Common myeloid progenitor, CD34-positive (primary cell): Measurements from ENCODE around the gene NPAS3.
A peak's percentile ranks its signal among the peaks of the same experiment; 100 is the strongest.

ENCODE experiments used
- CTCF ChIA-PET: fragments of 350-600 bp; sonication (Branson Sonifier 250); formaldehyde crosslinking; loops from one replicate; lab custom pipeline; 2021; ENCODE audit warnings: antibody characterized with exemption; lab: Charles Lee
- POLR2A ChIA-PET: fragments of 350-600 bp; sonication (Branson Sonifier 250); formaldehyde crosslinking; loops from one replicate; lab custom pipeline; 2021; ENCODE audit warnings: antibody characterized with exemption; lab: Charles Lee
- DNase-seq, 3 donors: peaks; one replicate each; pipeline versions ENCODE4 v3.0.0 to v3.0.0-alpha.2; 2013
- H3K27ac ChIP-seq, 2 experiments: 1 replicate in 1 of 2; 2 replicates in 1 of 2; pipeline ENCODE4 v1.7.0; 2013; ENCODE audit warnings: inconsistent platforms in 2 of 2, low read length in 2 of 2, mild to moderate bottlenecking in 2 of 2, low read depth in 1 of 2, moderate library complexity in 1 of 2; ENCODE audit not compliant: severe bottlenecking in 2 of 2, insufficient read depth in 1 of 2, poor library complexity in 1 of 2
- H3K27me3 ChIP-seq, 5 experiments: replicated peaks in 2 of 5; 1 replicate in 3 of 5; 2 replicates in 2 of 5; pipeline versions ENCODE4 v1.6.1 to v1.7.0; 2013; ENCODE audit warnings: low read length in 4 of 5, mild to moderate bottlenecking in 2 of 5, moderate library complexity in 2 of 5, inconsistent platforms in 1 of 5; ENCODE audit not compliant: insufficient read depth in 5 of 5, control insufficient read depth in 4 of 5
- H3K36me3 ChIP-seq, 4 experiments: 1 replicate in 2 of 4; 2 replicates in 2 of 4; pipeline versions ENCODE4 v1.6.1 to v1.7.0; 2013; ENCODE audit warnings: low read length in 3 of 4, control low read depth in 1 of 4, mild to moderate bottlenecking in 1 of 4; ENCODE audit not compliant: control insufficient read depth in 4 of 4, insufficient read depth in 4 of 4
- H3K4me1 ChIP-seq, 4 experiments: 1 replicate in 3 of 4; 2 replicates in 1 of 4; pipeline versions ENCODE4 v1.6.1 to v1.7.1; 2013; ENCODE audit warnings: low read length in 3 of 4, mild to moderate bottlenecking in 3 of 4, control low read depth in 1 of 4, inconsistent platforms in 1 of 4, moderate library complexity in 1 of 4; ENCODE audit not compliant: control insufficient read depth in 4 of 4, insufficient read depth in 4 of 4; ENCODE audit errors: control extremely low read depth in 1 of 4
- H3K4me3 ChIP-seq, 7 experiments: 1 replicate in 4 of 7; 2 replicates in 3 of 7; pipeline versions ENCODE4 v1.5.1 to v1.7.0; 2013; ENCODE audit warnings: mild to moderate bottlenecking in 7 of 7, low read length in 6 of 7, moderate library complexity in 6 of 7, inconsistent platforms in 2 of 7, low read depth in 2 of 7, control low read depth in 1 of 7; ENCODE audit not compliant: insufficient read depth in 4 of 7, control insufficient read depth in 1 of 7; ENCODE audit errors: extremely low read depth in 1 of 7
- H3K9me3 ChIP-seq, 5 experiments: 1 replicate in 4 of 5; 2 replicates in 1 of 5; pipeline versions ENCODE4 v1.6.1 to v1.7.1; 2013; ENCODE audit warnings: low read length in 4 of 5, mild to moderate bottlenecking in 2 of 5, inconsistent platforms in 1 of 5, low read depth in 1 of 5, moderate library complexity in 1 of 5; ENCODE audit not compliant: control insufficient read depth in 4 of 5, insufficient read depth in 2 of 5; ENCODE audit errors: control extremely low read depth in 1 of 5
- WGBS: methylation state at CpG from one replicate; pipeline ENCODE4 v1.1.5; 2013; ENCODE audit not compliant: insufficient coverage; 5-methylcytosine and 5-hydroxymethylcytosine counted together

The NPAS3 gene

GRCh38 chr14:33450416-33450815, 511.7 kb downstream of the NPAS3 start:
- Histone ChIP-seq H3K36me3 (no peaks in the 10 kb centered on the region), H3K4me1 (peaks cover 0 to 15% (median 10%) of the 10 kb centered on the region in 4 experiments), H3K9me3 (no peaks in the 10 kb centered on the region), H3K27me3 (no peaks in the 10 kb centered on the region), H3K4me3 (no peak overlapping the region), H3K27ac (no peak overlapping the region)
- ChIA-PET CTCF (no interaction called here), POLR2A (no interaction called here)
- WGBS, result no CpG with 5 or more reads among the region's 2 CpGs
- no peak for DNase-seq

GRCh38 chr14:33451211-33451610, 512.5 kb downstream of the NPAS3 start:
- Histone ChIP-seq H3K9me3 (no peaks in the 10 kb centered on the region), H3K4me1 (peaks cover 0 to 15% (median 10%) of the 10 kb centered on the region in 4 experiments), H3K27ac (no peak overlapping the region), H3K36me3 (no peaks in the 10 kb centered on the region), H3K27me3 (no peaks in the 10 kb centered on the region), H3K4me3 (no peak overlapping the region)
- ChIA-PET CTCF (no interaction called here), POLR2A (no interaction called here)
- no peak for DNase-seq
- 100% methylated on average over 2 of the region's 3 CpGs for WGBS

GRCh38 chr14:33452995-33453394, 514.3 kb downstream of the NPAS3 start:
- H3K36me3 ChIP-seq, result no peaks in the 10 kb centered on the region
- H3K27me3 ChIP-seq, result no peaks in the 10 kb centered on the region
- ChIA-PET POLR2A (no interaction called here), CTCF (interaction anchor here (0.5 kb wide), 1 partner anchor 18 kb away, joined by 3 read pairs; no protein-coding TSS in a partner anchor)
- H3K4me3 ChIP-seq, result no peak overlapping the region
- H3K27ac ChIP-seq, result no peak overlapping the region
- H3K4me1 ChIP-seq, result peaks cover 0 to 15% (median 10%) of the 10 kb centered on the region in 4 experiments
- WGBS, result 100% methylated on average over 3 of the region's 3 CpGs
- DNase-seq, result no peak
- no peaks in the 10 kb centered on the region for H3K9me3 ChIP-seq

GRCh38 chr14:33454022-33454595, 515.4 kb downstream of the NPAS3 start:
- DNase-seq, result peak; percentile 8 to 66 (median 54)
- 0% methylated on average over 1 of the region's 1 CpG for WGBS
- ChIA-PET POLR2A (no interaction called here), CTCF (interaction anchor here (1.2 kb wide), 1 partner anchor 21 kb away, joined by 3 read pairs; no protein-coding TSS in a partner anchor)
- Histone ChIP-seq H3K27me3 (no peaks in the 10 kb centered on the region), H3K4me3 (peak overlapping the region in 2 of 7 experiments; percentile 14 to 21), H3K36me3 (no peaks in the 10 kb centered on the region), H3K9me3 (no peaks in the 10 kb centered on the region), H3K4me1 (peaks cover 0 to 11% (median 8%) of the 10 kb centered on the region in 4 experiments), H3K27ac (no peak overlapping the region)

GRCh38 chr14:33454707-33455106, 516.0 kb downstream of the NPAS3 start:
- Histone ChIP-seq H3K27me3 (no peaks in the 10 kb centered on the region), H3K4me3 (no peak overlapping the region), H3K36me3 (no peaks in the 10 kb centered on the region), H3K4me1 (peaks cover 0 to 7% (median 6%) of the 10 kb centered on the region in 4 experiments), H3K9me3 (no peaks in the 10 kb centered on the region), H3K27ac (no peak overlapping the region)
- POLR2A ChIA-PET, result no interaction called here
- DNase-seq, result no peak
- WGBS, result 100% methylated on average over 5 of the region's 7 CpGs
- CTCF ChIA-PET, result interaction anchor here (1.2 to 1.3 kb wide), 2 partner anchors 20 to 22 kb away, joined by 3 read pairs; no protein-coding TSS in a partner anchor

- 100% methylated on average over 5 of the region's 5 CpGs for whole genome bisulfite sequencing
- Histone ChIP-seq H3K4me1 (peaks cover 0 to 7% (median 6%) of the 10 kb centered on the region in 4 experiments), H3K36me3 (no peaks in the 10 kb centered on the region), H3K27ac (no peak overlapping the region), H3K9me3 (no peaks in the 10 kb centered on the region), H3K27me3 (no peaks in the 10 kb centered on the region), H3K4me3 (no peak overlapping the region)
- DNase-seq, result no peak
- ChIA-PET POLR2A (no interaction called here), CTCF (interaction anchor here (1.2 to 1.5 kb wide), 3 partner anchors 9 to 23 kb away, joined by 3 to 4 read pairs (median 3); no protein-coding TSS in a partner anchor)
Observed at GRCh38 chr14:33455654-33456345, 517.1 kb downstream of the NPAS3 start.

- Histone ChIP-seq H3K36me3 (no peaks in the 10 kb centered on the region), H3K4me3 (no peak overlapping the region), H3K9me3 (no peaks in the 10 kb centered on the region), H3K27ac (no peak overlapping the region), H3K27me3 (no peaks in the 10 kb centered on the region), H3K4me1 (peaks cover 0 to 7% (median 6%) of the 10 kb centered on the region in 4 experiments)
- ChIA-PET CTCF (interaction anchor here (1.4 kb wide), 1 partner anchor 25 kb away, joined by 3 read pairs; no protein-coding TSS in a partner anchor), POLR2A (no interaction called here)
- no peak for DNase-seq
- WGBS, result 98% methylated on average over 3 of the region's 4 CpGs
Observed at GRCh38 chr14:33457021-33457420, 518.3 kb downstream of the NPAS3 start.
